HepG2 (cell line): ENCODE measurements around the gene AMBRA1. TPM values are rescaled to one million over a fixed set of nuclear protein-coding genes. Genes with fewer than 3 reads are reported as not detected.
A peak's percentile ranks its signal among the peaks of the same experiment; 100 is the strongest.

Source experiments
- CBFB ChIP-seq: sonication (generic); formaldehyde crosslinking; IDR thresholded peaks from 2 replicates; pipeline ENCODE4 v1.4.0; 2020; ENCODE audit warnings: missing genetic modification reagents
- KDM6A ChIP-seq: IDR thresholded peaks from 2 replicates; pipeline ENCODE4 v1.6.1; 2016; ENCODE audit warnings: low read depth
- KMT2B ChIP-seq: IDR thresholded peaks from 2 replicates; pipeline ENCODE4 v1.6.1; 2016; ENCODE audit warnings: missing genetic modification reagents, missing compliant biosample characterization
- NCOR1 ChIP-seq: fragments of 200-600 bp; sonication (generic); IDR thresholded peaks from 2 replicates; pipeline ENCODE4 v1.7.0; 2017; ENCODE audit warnings: antibody characterized with exemption, low read length, borderline replicate concordance
- NFKB2 ChIP-seq: sonication (generic); formaldehyde crosslinking; IDR thresholded peaks from 2 replicates; pipeline ENCODE4 v1.4.0; 2020; ENCODE audit warnings: missing genetic modification reagents, borderline replicate concordance
- POLR2G ChIP-seq: fragments of 200-400 bp; formaldehyde crosslinking; IDR thresholded peaks from 2 replicates; pipeline ENCODE4 v1.6.1; 2018; ENCODE audit warnings: mild to moderate bottlenecking, low read depth, low read length, moderate library complexity
- TBX2 ChIP-seq: sonication (generic); formaldehyde crosslinking; IDR thresholded peaks from 2 replicates; pipeline ENCODE4 v1.5.0; 2020; ENCODE audit warnings: missing genetic modification reagents, mild to moderate bottlenecking, borderline replicate concordance
- XRCC5 ChIP-seq: fragments of 200-400 bp; formaldehyde crosslinking; optimal IDR thresholded peaks from 2 replicates; pipeline ENCODE3; 2017; ENCODE audit warnings: mild to moderate bottlenecking, low read length
- ZKSCAN1 ChIP-seq: fragments of 150-350 bp; IDR thresholded peaks from 2 replicates; pipeline ENCODE4 v1.6.1; 2014; ENCODE audit warnings: low read length
- ZKSCAN8 ChIP-seq: IDR thresholded peaks from 2 replicates; pipeline ENCODE4 v1.6.1; 2016; ENCODE audit warnings: borderline replicate concordance, missing genetic modification reagents, missing compliant biosample characterization
- ZMAT3 ChIP-seq: sonication (generic); formaldehyde crosslinking; conservative IDR thresholded peaks from 2 replicates; pipeline ENCODE4 v1.7.0; 2021; ENCODE audit warnings: missing genetic modification reagents
- ZMYM4 ChIP-seq: sonication (generic); formaldehyde crosslinking; IDR thresholded peaks from 2 replicates; pipeline ENCODE4 v1.8.1; 2023; ENCODE audit warnings: mild to moderate bottlenecking, missing genetic modification reagents
- ZNF605 ChIP-seq: sonication (generic); formaldehyde crosslinking; IDR thresholded peaks from 2 replicates; pipeline ENCODE4 v1.8.0; 2022; ENCODE audit warnings: mild to moderate bottlenecking, missing genetic modification reagents
- ZNF83 ChIP-seq: sonication (generic); formaldehyde crosslinking; IDR thresholded peaks from 2 replicates; pipeline ENCODE4 v1.4.0; 2020; ENCODE audit warnings: missing genetic modification reagents, mild to moderate bottlenecking, borderline replicate concordance
- ZSCAN30 ChIP-seq: sonication (generic); formaldehyde crosslinking; IDR thresholded peaks from 2 replicates; pipeline ENCODE4 v1.5.0; 2020; ENCODE audit warnings: mild to moderate bottlenecking, missing genetic modification reagents
- ZSCAN31 ChIP-seq: sonication (generic); formaldehyde crosslinking; IDR thresholded peaks from 2 replicates; pipeline ENCODE4 v1.5.0; 2020; ENCODE audit warnings: low read depth, mild to moderate bottlenecking, missing genetic modification reagents
- polyA plus RNA-seq, 8 experiments: library from polyadenylated mRNA; depleted of rRNA in 3 of 8; stranded (reverse) in 7 of 8; unstranded in 1 of 8; fragments of >200 nt; fragmentation: Illumina TruSeq in 4 of 8; extraction: Trizol in 4 of 8; gene quantifications; 2 replicates each; pipeline versions ENCODE4 v1.2.1 to v1.2.3, GENCODE V29; 2011 to 2016; ENCODE audit warnings: low read depth in 4 of 8, missing spikeins in 1 of 8, mixed read lengths in 1 of 8; ENCODE audit not compliant: insufficient read depth in 1 of 8
- total RNA-seq, 5 experiments: library from RNA; depleted of rRNA; stranded (reverse); fragments of >200 nt; fragmentation: Illumina TruSeq; extraction: Trizol; gene quantifications; 2 replicates each; pipeline ENCODE4 v1.2.3, GENCODE V29; 2016; ENCODE audit warnings: low read depth in 1 of 5
- TF ChIP-seq, protein P1 (sequence below): sonication (generic); formaldehyde crosslinking; conservative IDR thresholded peaks from 2 replicates; pipeline ENCODE4 v1.8.0; 2022; ENCODE audit warnings: low read depth, missing genetic modification reagents
- TF ChIP-seq, protein P2 (sequence below): sonication (generic); formaldehyde crosslinking; conservative IDR thresholded peaks from 2 replicates; pipeline ENCODE4 v1.8.1; 2023; ENCODE audit warnings: missing genetic modification reagents
- TF ChIP-seq, protein P3 (sequence below): sonication (generic); IDR thresholded peaks from 2 replicates; pipeline ENCODE4 v1.6.1; 2016; ENCODE audit warnings: low read depth, borderline replicate concordance
- TF ChIP-seq, protein P4 (sequence below): sonication (generic); formaldehyde crosslinking; IDR thresholded peaks from 2 replicates; pipeline ENCODE4 v1.4.0; 2020; ENCODE audit warnings: mild to moderate bottlenecking, missing genetic modification reagents
- TF ChIP-seq, protein P5 (sequence below): sonication (generic); formaldehyde crosslinking; IDR thresholded peaks from 2 replicates; pipeline ENCODE4 v1.4.0; 2020; ENCODE audit warnings: missing genetic modification reagents, borderline replicate concordance

AMBRA1 gene
- total and polyA plus RNA-seq, 2 of the 13 experiments (the other 11 are each of a cell fraction or from before 2014, with no cell fraction given) = 15.7 to 26.0 TPM

DNA sequence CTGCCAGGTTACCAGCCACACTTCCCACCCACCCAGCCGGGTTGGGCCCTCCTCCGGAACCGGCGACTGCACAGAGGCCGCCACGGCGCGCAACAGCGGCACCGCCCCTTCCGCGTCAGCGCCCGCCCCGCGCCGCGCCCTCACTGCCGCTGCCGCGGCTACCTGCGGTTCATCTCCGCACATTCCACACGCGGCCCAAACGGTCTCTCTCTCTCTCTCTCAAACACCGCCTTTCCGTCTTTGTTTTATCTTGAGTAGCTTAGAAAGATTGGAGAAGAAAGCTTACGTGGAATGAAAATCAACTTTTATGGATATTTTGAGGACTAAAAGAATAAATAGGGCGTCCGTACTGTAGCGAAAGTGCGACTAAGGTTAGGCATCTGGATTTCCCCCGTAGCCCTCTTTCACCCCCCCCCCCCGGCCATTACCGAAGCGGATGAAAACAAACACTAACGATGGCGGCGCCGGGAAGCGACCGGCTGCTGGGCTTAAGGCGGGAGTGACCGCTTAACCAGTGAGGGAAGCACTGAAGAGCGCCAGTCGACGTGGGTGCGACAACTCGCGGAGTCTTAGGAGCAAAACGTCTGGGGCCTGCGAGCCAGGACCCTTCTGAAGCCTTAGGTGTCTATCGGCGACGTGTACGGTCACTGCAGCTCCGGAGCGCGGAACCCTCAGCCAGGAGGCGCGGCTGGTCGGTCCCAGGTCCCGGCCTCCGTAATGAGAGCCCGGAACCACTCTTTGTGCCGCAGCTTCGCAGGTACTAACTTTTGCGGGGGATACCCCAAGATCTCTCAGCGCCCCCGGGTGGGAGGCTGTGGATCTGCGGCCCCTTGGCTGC, 23.5 kb upstream of the AMBRA1 start, which contains the start of the genes ATG13 and HARBI1 (continued):
- TF ChIP-seq, protein P1, sequence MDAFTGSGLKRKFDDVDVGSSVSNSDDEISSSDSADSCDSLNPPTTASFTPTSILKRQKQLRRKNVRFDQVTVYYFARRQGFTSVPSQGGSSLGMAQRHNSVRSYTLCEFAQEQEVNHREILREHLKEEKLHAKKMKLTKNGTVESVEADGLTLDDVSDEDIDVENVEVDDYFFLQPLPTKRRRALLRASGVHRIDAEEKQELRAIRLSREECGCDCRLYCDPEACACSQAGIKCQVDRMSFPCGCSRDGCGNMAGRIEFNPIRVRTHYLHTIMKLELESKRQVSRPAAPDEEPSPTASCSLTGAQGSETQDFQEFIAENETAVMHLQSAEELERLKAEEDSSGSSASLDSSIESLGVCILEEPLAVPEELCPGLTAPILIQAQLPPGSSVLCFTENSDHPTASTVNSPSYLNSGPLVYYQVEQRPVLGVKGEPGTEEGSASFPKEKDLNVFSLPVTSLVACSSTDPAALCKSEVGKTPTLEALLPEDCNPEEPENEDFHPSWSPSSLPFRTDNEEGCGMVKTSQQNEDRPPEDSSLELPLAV (CRISPR knock-in tag) = no peak
- TF ChIP-seq CBFB (CRISPR knock-in tag) = peak; percentile 70; the same call in 1 of the 2 replicates
- peak; percentile 20; the same call in 1 of the 2 replicates for TF ChIP-seq NFKB2 (CRISPR knock-in tag)
- TF ChIP-seq, protein P2, sequence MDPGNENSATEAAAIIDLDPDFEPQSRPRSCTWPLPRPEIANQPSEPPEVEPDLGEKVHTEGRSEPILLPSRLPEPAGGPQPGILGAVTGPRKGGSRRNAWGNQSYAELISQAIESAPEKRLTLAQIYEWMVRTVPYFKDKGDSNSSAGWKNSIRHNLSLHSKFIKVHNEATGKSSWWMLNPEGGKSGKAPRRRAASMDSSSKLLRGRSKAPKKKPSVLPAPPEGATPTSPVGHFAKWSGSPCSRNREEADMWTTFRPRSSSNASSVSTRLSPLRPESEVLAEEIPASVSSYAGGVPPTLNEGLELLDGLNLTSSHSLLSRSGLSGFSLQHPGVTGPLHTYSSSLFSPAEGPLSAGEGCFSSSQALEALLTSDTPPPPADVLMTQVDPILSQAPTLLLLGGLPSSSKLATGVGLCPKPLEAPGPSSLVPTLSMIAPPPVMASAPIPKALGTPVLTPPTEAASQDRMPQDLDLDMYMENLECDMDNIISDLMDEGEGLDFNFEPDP (CRISPR knock-in tag) = no peak
- TF ChIP-seq, protein P3, sequence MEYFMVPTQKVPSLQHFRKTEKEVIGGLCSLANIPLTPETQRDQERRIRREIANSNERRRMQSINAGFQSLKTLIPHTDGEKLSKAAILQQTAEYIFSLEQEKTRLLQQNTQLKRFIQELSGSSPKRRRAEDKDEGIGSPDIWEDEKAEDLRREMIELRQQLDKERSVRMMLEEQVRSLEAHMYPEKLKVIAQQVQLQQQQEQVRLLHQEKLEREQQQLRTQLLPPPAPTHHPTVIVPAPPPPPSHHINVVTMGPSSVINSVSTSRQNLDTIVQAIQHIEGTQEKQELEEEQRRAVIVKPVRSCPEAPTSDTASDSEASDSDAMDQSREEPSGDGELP = peak; percentile 14; the same call in 1 of the 2 replicates
- TF ChIP-seq, protein P4, sequence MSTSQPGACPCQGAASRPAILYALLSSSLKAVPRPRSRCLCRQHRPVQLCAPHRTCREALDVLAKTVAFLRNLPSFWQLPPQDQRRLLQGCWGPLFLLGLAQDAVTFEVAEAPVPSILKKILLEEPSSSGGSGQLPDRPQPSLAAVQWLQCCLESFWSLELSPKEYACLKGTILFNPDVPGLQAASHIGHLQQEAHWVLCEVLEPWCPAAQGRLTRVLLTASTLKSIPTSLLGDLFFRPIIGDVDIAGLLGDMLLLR (CRISPR knock-in tag) = no peak; the same call in 1 of the 2 replicates
- peak; percentile 88; the same call in 1 of the 2 replicates for TF ChIP-seq ZSCAN31 (CRISPR knock-in tag)
- TF ChIP-seq ZSCAN30 (CRISPR knock-in tag) = 0 out of 2 replicates have a peak, but pooled peaks have one; percentile 37
- TF ChIP-seq ZKSCAN8 (CRISPR knock-in tag) = no peak
- TF ChIP-seq KMT2B (CRISPR knock-in tag) = peak; percentile 90
- peak; percentile 75 for TF ChIP-seq TBX2 (CRISPR knock-in tag)
- TF ChIP-seq KDM6A (CRISPR knock-in tag) = no peak
- TF ChIP-seq XRCC5 = peak; percentile 52
- TF ChIP-seq, protein P5, sequence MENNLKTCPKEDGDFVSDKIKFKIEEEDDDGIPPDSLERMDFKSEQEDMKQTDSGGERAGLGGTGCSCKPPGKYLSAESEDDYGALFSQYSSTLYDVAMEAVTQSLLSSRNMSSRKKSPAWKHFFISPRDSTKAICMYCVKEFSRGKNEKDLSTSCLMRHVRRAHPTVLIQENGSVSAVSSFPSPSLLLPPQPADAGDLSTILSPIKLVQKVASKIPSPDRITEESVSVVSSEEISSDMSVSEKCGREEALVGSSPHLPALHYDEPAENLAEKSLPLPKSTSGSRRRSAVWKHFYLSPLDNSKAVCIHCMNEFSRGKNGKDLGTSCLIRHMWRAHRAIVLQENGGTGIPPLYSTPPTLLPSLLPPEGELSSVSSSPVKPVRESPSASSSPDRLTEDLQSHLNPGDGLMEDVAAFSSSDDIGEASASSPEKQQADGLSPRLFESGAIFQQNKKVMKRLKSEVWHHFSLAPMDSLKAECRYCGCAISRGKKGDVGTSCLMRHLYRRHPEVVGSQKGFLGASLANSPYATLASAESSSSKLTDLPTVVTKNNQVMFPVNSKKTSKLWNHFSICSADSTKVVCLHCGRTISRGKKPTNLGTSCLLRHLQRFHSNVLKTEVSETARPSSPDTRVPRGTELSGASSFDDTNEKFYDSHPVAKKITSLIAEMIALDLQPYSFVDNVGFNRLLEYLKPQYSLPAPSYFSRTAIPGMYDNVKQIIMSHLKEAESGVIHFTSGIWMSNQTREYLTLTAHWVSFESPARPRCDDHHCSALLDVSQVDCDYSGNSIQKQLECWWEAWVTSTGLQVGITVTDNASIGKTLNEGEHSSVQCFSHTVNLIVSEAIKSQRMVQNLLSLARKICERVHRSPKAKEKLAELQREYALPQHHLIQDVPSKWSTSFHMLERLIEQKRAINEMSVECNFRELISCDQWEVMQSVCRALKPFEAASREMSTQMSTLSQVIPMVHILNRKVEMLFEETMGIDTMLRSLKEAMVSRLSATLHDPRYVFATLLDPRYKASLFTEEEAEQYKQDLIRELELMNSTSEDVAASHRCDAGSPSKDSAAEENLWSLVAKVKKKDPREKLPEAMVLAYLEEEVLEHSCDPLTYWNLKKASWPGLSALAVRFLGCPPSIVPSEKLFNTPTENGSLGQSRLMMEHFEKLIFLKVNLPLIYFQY (CRISPR knock-in tag) = peak; percentile 61; the same call in 1 of the 2 replicates
- peak; percentile 51; the same call in 1 of the 2 replicates for TF ChIP-seq ZNF605 (CRISPR knock-in tag)
- TF ChIP-seq NCOR1 = peak; percentile 87; the same call in 1 of the 2 replicates
- TF ChIP-seq ZMYM4 (CRISPR knock-in tag) = 0 out of 2 replicates have a peak, but pooled peaks have one; percentile 39
- TF ChIP-seq POLR2G = peak; percentile 45
- TF ChIP-seq ZNF83 (CRISPR knock-in tag) = no peak
- peak; percentile 55; the same call in 1 of the 2 replicates for TF ChIP-seq ZMAT3 (CRISPR knock-in tag)
- TF ChIP-seq ZKSCAN1 = peak; percentile 5; the same call in 1 of the 2 replicates
